Caco-2 (cell line): ENCODE measurements around the gene FRS2. TPM values are rescaled to one million over a fixed set of nuclear protein-coding genes. Genes with fewer than 3 reads are reported as not detected.

Source experiments
- BruUV-seq: library from RNA; stranded (reverse); fragments of 400-500 nt; replicated peaks from 2 replicates; lab custom pipeline; 2021; lab: Mats Ljungman, UMichigan
- CTCF ChIA-PET: fragments of 300-600 bp; sonication (Branson Sonifier 250); formaldehyde crosslinking; loops from one replicate; lab custom pipeline; 2022; ENCODE audit warnings: antibody characterized with exemption; lab: Charles Lee
- POLR2A ChIA-PET: fragments of 300-600 bp; sonication (Branson Sonifier 250); formaldehyde crosslinking; loops from one replicate; lab custom pipeline; 2022; ENCODE audit warnings: antibody characterized with exemption; lab: Charles Lee
- DNase-seq, 2 experiments: peaks; one replicate each; pipeline versions ENCODE4 v3.0.0 to v3.0.0-alpha.2; 2020 to 2022
- H3K27me3 ChIP-seq: replicated peaks from 2 replicates; pipeline ENCODE4 v1.6.0; 2011; ENCODE audit warnings: low read length; ENCODE audit not compliant: control insufficient read depth, insufficient read depth
- H3K36me3 ChIP-seq: 2 replicates; pipeline ENCODE4 v1.5.1; 2011; ENCODE audit warnings: low read length; ENCODE audit not compliant: control insufficient read depth, insufficient read depth
- H3K4me1 ChIP-seq: fragments of 250-450 bp; sonication (Bioruptor Pico); 2 replicates; pipeline ENCODE4 v1.5.1; 2020; ENCODE audit warnings: mild to moderate bottlenecking
- H3K4me3 ChIP-seq: 2 replicates; pipeline ENCODE4 v1.5.1; 2011; ENCODE audit warnings: low read depth, mild to moderate bottlenecking, control low read depth, low read length
- H3K9me3 ChIP-seq: fragments of 250-450 bp; sonication (Bioruptor Pico); 2 replicates; pipeline ENCODE4 v1.5.1; 2020; ENCODE audit warnings: mild to moderate bottlenecking, moderate library complexity
- H3K27ac Mint-ChIP-seq: one replicate; pipeline ENCODE4 v1.8.0; 2022; ENCODE audit warnings: mixed read lengths; ENCODE audit not compliant: unreplicated experiment
- H3K27me3 Mint-ChIP-seq: one replicate; pipeline ENCODE4 v1.8.0; 2022; ENCODE audit warnings: mixed read lengths; ENCODE audit not compliant: insufficient read depth, unreplicated experiment
- H3K36me3 Mint-ChIP-seq: one replicate; pipeline ENCODE4 v1.8.0; 2022; ENCODE audit warnings: mild to moderate bottlenecking, mixed read lengths; ENCODE audit not compliant: insufficient read depth, unreplicated experiment
- H3K4me1 Mint-ChIP-seq: one replicate; pipeline ENCODE4 v1.8.0; 2022; ENCODE audit warnings: low read depth, mixed read lengths; ENCODE audit not compliant: unreplicated experiment
- H3K4me3 Mint-ChIP-seq: one replicate; pipeline ENCODE4 v1.8.0; 2022; ENCODE audit warnings: mild to moderate bottlenecking, moderate library complexity, mixed read lengths; ENCODE audit not compliant: unreplicated experiment
- H3K9me3 Mint-ChIP-seq: one replicate; pipeline ENCODE4 v1.8.0; 2022; ENCODE audit warnings: mixed read lengths; ENCODE audit not compliant: unreplicated experiment
- intact Hi-C: fragments of 100-400 bp; cut with micrococcal nuclease; formaldehyde crosslinking; loops from one replicate; pipeline ENCODE4 v1.10.0; 2022; ENCODE audit not compliant: unreplicated experiment
- total RNA-seq: library from RNA; stranded (reverse); gene quantifications from 2 replicates; pipeline ENCODE4 v1.2.3, GENCODE V29; 2022
- TF ChIP-seq, protein P1 (sequence below), 2 experiments: fragments of 200-600 bp in 1 of 2; IDR thresholded peaks; 1 replicate in 1 of 2; 2 replicates in 1 of 2; pipeline versions ENCODE4 v1.5.1 to v1.8.0; 2011 to 2022; ENCODE audit warnings: antibody characterized with exemption in 1 of 2, control low read depth in 1 of 2, inconsistent platforms in 1 of 2, low read depth in 1 of 2, low read length in 1 of 2, mild to moderate bottlenecking in 1 of 2, moderate library complexity in 1 of 2; ENCODE audit not compliant: insufficient read depth in 1 of 2, severe bottlenecking in 1 of 2, unreplicated experiment in 1 of 2

The FRS2 gene
- total RNA-seq, 1 experiment from 2014 or later: 82.3 TPM

DNA sequence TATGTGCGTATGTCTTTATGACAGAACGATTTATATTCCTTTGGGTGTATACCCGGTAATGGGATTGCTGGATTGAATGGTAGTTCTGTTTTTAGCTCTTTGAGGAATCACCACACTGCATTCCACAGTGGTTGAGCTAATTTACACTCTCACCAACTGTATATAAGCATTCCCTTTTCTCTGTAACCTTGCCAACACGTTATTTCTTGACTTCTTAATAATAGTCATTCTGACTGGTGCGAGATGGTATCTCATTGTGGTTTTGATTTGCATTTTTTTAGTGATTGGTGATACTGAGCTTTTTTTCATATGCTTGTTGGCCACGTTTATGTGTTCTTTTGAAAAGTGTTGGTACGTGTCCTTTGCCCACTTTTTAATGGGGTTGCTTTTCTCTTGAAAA, 49.7 kb downstream of the FRS2 start:
- Mint-ChIP-seq H3K4me3 (no peak overlapping the region), H3K9me3 (peaks cover 35% of the 10 kb centered on the region), H3K27ac (no peak overlapping the region), H3K36me3 (peaks cover 52% of the 10 kb centered on the region), H3K27me3 (no peaks in the 10 kb centered on the region), H3K4me1 (peaks cover 46% of the 10 kb centered on the region)
- no peaks in the 10 kb centered on the region for H3K9me3 ChIP-seq
- CTCF ChIA-PET: no interaction called here
- intact Hi-C loops: no loop called here
- no peak for DNase-seq
- TF ChIP-seq, protein P1, sequence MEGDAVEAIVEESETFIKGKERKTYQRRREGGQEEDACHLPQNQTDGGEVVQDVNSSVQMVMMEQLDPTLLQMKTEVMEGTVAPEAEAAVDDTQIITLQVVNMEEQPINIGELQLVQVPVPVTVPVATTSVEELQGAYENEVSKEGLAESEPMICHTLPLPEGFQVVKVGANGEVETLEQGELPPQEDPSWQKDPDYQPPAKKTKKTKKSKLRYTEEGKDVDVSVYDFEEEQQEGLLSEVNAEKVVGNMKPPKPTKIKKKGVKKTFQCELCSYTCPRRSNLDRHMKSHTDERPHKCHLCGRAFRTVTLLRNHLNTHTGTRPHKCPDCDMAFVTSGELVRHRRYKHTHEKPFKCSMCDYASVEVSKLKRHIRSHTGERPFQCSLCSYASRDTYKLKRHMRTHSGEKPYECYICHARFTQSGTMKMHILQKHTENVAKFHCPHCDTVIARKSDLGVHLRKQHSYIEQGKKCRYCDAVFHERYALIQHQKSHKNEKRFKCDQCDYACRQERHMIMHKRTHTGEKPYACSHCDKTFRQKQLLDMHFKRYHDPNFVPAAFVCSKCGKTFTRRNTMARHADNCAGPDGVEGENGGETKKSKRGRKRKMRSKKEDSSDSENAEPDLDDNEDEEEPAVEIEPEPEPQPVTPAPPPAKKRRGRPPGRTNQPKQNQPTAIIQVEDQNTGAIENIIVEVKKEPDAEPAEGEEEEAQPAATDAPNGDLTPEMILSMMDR (IDR thresholded peaks at IDR 0.05; ENCODE audit: insufficient read depth in 1 of 2, low read depth in 1 of 2, low read length in 1 of 2, severe bottlenecking in 1 of 2, unreplicated experiment in 1 of 2): no peak
- no peak overlapping the region for H3K4me3 ChIP-seq
- no peaks in the 10 kb centered on the region for H3K36me3 ChIP-seq
- no TSS peak for BruUV-seq
- POLR2A ChIA-PET: no interaction called here
- H3K4me1 ChIP-seq: no peaks in the 10 kb centered on the region
- no peaks in the 10 kb centered on the region for H3K27me3 ChIP-seq

DNA sequence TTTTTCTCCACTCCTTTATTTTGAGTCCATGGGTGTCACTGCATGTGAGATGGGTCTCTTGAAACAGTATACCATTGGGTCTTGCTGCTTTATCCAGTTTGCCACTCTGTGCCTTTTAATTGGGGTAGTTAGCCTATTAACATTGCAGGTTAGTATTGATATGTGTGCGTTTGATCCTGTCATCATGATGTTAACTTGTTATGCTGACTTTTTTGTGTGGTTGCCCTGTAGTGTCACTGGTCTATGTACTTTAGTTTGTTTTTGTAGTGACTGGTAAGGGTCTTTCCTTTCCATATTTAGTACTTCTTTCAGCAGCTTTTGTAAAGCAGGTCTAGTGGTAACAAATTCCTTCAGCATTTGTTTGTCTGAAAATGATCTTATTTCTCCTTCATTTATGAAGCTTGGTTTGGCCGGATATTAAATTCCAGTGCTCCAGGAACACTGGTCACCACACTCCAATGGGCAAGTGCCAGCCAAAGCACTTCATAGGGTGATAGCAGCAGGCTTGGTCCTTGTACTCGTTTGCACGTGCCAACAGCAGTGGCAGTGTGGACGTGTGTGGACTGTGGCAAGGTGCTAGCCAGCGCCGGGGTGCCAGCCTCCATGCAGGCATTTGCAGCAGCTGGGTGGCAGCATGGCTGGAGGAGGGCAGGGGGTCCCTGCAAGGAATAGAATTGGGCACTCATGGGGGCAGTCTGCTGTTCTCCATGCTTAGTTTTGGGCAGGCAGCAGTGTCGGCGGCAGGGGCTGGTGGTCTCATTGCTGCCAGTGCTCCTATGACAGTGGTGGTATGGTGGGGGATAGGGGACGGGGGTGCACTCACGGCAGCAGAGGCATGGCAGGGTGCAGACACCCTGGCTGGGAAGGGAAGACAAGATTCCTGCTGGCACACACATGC, 53.5 kb downstream of the FRS2 start:
- H3K27me3 Mint-ChIP-seq: no peaks in the 10 kb centered on the region
- TF ChIP-seq, protein P1 (IDR thresholded peaks at IDR 0.05; ENCODE audit: insufficient read depth in 1 of 2, low read depth in 1 of 2, low read length in 1 of 2, severe bottlenecking in 1 of 2, unreplicated experiment in 1 of 2): no peak
- CTCF ChIA-PET: no interaction called here
- peaks cover 35% of the 10 kb centered on the region for H3K9me3 Mint-ChIP-seq
- no peak for DNase-seq
- no peak overlapping the region for H3K4me3 Mint-ChIP-seq
- BruUV-seq: no TSS peak
- H3K36me3 ChIP-seq: no peaks in the 10 kb centered on the region
- H3K27me3 ChIP-seq: no peaks in the 10 kb centered on the region
- peaks cover 46% of the 10 kb centered on the region for H3K36me3 Mint-ChIP-seq
- peaks cover 42% of the 10 kb centered on the region for H3K4me1 Mint-ChIP-seq
- peak overlapping the region; percentile 40 for H3K27ac Mint-ChIP-seq
- H3K9me3 ChIP-seq: no peaks in the 10 kb centered on the region
- intact Hi-C loops: no loop called here
- H3K4me3 ChIP-seq: no peak overlapping the region
- peaks cover 14% of the 10 kb centered on the region for H3K4me1 ChIP-seq
- POLR2A ChIA-PET: no interaction called here

DNA sequence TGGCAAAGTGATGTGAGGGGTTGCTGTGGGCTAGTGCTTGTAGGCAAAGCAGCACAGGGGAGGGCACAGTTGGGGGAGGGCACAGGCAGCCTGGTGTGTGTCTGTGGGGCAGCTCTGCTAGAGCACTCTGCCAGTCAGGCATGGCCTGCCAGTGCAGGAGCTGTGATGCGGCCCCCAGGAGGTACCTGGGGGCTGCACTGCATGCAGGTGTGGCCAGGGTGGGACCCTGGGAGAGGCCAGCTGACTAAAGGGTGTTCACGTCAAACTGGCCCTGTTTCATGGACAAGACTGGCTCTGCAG, 54.1 kb downstream of the FRS2 start:
- Mint-ChIP-seq H3K27ac (no peak overlapping the region), H3K27me3 (no peaks in the 10 kb centered on the region), H3K36me3 (peaks cover 41% of the 10 kb centered on the region), H3K4me3 (no peak overlapping the region), H3K4me1 (peaks cover 48% of the 10 kb centered on the region), H3K9me3 (peaks cover 35% of the 10 kb centered on the region)
- BruUV-seq: no TSS peak
- POLR2A ChIA-PET: interaction anchor here (0.6 kb wide), 1 partner anchor 35 kb away, joined by 3 read pairs; no protein-coding TSS in a partner anchor
- H3K9me3 ChIP-seq: no peaks in the 10 kb centered on the region
- peaks cover 14% of the 10 kb centered on the region for H3K4me1 ChIP-seq
- TF ChIP-seq, protein P1 (IDR thresholded peaks at IDR 0.05; ENCODE audit: insufficient read depth in 1 of 2, low read depth in 1 of 2, low read length in 1 of 2, severe bottlenecking in 1 of 2, unreplicated experiment in 1 of 2): no peak
- H3K4me3 ChIP-seq: no peak overlapping the region
- intact Hi-C loops: no loop called here
- CTCF ChIA-PET: no interaction called here
- H3K27me3 ChIP-seq: no peaks in the 10 kb centered on the region
- H3K36me3 ChIP-seq: no peaks in the 10 kb centered on the region
- no peak for DNase-seq
